NOMO-1 (cell line): ENCODE data around the gene NTRK2.
"Not testable (repeated sequence)": the region's sequence is repeated elsewhere in the genome, so short reads cannot be mapped to it uniquely, and the experiment has no call there.

Experiments used
- DNase-seq, 2 experiments: peaks; one replicate each; lab custom pipeline; 2025; ENCODE audit not compliant: unreplicated experiment in 2 of 2; lab: John Stamatoyannopoulos, UW

Gene NTRK2

DNA sequence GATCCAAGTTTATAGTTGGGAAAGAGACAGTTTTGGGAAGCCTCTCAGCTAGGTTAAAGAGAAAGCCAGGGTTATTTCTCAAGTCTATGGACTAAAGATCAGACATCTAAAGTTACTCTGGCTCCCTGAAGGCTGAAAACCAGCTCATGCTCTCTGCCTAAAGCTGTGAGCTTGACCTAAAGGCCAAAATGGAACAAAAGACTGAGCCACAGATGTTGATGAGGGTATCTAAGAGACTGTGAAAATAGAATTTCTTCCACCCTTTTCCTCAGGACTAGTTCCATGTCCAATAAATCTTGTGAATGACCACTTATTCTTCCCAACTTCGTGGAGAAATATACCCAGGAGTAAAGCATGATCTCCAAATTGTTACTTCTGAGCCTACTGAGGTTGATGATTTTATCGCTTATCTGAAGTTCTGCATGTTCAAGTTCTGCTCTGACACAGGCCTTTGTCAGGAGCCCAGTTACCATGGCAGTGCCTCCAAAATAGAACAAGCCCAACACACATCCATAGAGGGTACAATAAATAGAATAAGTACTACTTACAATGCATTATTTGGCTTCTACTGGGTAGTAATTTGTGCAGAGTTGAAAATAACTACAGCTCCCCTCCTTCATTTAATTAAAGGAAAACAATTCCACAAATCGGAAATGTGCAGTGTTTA is 373.6 kb downstream of the NTRK2 start:
- DNase-seq = no peak

DNA sequence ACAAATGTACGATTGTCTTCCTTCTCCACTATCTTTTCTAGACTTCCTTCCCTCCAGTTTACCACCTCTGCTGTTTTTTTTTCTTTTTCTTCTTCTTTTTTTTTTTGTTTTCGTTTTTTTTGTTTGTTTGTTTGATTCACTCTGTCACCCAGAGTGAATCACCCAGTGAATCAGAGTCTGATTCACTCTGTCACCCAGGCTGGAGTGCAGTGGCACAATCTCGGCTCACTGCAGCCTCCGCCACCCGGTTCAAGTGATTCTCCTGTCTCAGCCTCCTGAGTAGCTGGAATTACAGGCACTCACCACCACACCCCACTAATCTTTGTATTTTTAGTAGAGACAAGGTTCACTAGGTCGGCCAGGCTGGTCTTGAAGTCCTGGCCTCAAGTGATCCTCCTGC is 375.7 kb downstream of the NTRK2 start:
- DNase-seq = no peak

DNA sequence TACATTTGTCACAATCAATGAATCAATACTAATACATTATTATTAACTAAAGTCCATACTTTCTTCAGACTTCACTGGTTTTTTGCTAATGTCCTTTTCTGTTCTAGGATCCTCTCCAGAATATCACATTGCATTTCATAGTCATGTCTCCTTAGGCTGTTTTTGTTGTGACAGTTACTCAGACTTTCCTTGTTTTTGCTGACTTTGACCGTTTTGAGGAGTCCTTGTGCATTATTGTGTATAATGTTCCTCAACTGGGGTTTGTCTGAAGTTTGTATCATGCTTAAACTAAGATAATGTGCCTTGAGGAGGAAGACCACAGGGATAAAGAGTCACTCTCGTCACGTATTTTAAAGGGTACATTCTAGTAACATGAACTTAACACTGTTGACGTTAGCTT is 376.9 kb downstream of the NTRK2 start:
- DNase-seq = no peak

DNA sequence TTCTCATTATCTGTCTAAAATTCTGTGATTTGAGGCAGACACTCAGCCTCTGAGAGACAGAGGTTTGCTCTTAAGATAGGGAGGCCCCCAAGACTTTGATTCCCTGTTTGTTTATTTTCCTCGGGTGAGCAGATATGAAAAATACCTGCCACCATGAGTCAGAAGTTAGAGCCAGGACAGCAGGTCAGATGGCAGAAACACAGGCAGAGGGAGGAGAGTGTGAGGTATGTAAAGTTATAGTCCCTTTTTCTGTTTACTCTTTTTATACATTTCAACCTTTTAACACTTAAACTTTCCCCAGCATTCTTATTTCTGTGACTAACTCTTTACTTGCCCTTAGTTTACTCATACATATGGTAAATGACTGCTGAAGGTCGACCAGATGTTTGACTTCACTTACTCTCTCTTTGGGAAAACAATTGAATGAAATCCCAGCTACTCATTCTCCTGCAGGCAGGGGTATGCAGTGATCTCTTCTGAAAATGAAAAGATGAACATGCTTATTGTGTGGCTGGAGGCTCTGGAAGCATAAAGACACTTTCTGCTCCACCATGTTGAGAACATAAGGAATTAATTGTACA is 383.8 kb downstream of the NTRK2 start:
- DNase-seq = no peak

DNA sequence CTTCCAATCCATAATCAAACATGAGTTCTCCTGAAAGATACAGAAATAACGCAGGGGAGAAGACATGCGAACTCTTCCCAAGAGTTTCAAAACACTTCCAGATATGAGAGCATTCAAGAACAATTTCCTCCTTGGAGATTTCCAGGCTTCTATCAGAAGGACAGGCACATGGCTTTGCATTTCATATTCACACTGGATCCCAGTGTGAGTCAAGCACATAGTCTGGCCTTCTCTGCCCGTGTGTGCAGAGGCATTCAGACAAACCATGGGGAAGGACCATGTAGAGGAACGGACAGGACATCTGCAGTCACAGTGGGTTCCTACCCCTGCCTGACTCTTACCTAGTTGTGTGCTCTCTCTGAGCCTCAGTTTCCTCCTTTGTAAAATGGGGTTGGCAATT is 384.5 kb downstream of the NTRK2 start:
- DNase-seq = no peak

DNA sequence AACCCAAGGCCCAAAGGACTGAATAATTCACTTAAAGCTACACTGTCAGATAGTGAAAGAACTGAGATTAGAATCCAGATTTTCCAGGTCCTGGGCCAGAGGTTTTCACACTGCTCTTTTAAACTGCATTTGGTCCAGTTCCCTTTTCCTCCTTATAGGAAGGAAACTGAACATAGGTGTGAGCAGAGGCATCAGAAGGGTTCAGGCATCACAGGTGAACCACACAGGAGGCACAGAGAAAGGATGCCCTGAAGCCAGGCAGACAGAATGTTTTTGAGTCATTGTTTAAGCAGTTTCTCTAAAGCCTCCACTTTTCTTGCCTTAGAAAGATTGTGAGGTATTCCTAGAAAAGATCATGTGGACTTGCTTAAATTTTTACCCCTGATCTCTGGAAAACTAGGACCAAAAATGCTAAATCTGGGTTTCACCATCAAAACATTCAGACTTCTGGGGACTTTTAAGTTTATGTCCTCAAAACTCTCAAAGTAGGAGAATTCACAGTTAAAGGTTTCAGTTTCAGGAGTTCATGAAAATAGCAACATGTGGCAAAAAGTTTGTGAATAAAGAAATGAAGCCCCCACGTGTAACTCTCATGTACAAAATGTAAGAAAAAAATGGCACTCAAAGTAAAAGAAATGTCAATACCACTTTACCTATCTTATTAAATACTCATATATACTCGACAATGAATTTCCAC is 386.1 kb downstream of the NTRK2 start:
- no peak for DNase-seq

DNA sequence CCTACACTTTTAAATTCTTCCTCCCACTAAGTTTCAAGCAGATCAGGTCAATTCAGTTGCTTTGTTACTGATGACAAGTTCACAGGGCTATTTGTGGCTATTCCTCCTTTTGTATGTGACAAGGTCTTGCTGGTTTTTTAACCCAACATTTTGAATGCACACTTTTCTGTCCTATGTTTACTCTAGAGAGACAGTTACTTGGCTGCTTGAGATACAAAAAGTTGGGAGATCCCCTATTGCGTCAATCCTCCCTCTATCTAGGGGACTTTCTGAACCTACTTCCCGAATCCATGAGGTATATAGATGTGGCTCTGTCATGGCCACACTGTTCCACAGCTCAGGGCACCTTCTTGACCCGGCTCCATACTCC is 386.7 kb downstream of the NTRK2 start:
- DNase-seq = no peak

DNA sequence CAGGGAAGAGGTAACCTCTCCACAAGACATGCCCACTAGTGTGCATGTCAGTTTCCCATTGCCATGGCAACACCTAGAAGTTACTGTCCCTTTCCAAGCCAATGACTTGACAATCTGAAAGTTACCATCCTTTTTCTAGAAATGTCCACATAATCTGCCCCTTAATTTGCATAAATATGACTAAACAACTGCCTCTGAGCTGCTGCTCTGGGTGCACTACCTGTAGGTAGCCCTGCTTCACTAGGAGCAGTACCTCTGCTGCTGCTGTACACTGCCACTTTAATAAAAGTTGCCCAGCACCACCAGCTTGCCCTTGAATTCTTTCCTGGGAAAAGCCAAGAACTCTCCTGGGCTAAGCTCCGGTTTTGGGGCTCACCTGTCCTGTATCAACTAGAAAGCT is 392.4 kb downstream of the NTRK2 start:
- DNase-seq = no peak

DNA sequence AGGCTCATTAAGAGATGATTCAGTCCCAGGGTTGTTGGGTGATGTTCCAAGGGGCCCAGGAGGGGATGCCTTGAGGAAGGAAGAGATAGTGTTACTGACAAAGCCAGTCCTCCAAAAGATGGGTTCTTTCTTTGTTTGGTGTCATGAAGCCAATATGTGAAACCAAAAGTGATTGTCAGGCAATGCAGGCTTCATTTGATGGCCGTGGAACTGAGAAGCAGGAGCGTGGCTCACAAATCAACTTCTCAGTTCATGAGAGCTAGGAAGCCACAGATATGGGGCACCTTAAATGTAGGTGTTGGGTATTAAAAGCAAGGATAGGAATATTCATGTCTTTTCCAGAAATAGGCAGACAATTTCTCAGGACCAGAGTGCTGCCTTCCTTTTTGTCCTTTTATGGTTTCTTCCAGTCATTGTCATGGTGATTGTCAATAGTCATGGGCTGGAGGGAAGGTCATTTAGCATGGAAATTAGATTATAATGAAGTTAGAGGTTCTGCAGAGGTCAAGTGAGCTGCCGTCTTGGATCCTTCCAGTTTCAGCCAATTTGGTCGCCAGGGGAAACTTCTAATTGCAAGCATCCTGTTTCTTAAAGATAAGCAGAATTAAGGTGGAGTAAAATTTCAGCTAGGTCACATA is 393.0 kb downstream of the NTRK2 start:
- no peak for DNase-seq

DNA sequence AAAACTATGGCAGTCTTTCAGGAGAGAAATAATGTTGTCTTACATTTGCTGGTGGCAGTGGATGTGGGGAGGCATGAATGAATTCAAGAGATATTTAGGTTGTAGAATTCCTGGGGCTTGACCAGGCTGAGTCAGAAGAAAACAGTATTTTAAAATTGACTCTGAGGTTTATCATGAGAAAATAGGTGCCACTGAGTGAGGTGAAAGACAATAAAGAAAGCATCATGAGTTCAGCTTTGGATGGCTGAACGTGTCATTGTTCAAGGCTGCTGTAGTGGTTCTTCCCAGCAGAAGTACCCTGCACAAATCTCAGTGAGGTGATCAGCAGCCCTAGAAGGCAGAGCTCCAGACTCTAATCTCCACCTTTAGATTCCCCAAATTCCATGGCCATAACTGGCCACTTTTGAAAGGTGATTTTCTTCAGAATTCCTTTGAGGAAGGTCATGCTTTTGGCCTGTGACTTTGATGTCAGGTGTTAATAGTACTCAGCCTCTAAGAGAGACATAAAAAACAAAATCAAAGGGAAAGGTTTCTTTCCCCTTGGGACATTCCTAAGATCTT is 395.4 kb downstream of the NTRK2 start:
- DNase-seq = no peak

DNA sequence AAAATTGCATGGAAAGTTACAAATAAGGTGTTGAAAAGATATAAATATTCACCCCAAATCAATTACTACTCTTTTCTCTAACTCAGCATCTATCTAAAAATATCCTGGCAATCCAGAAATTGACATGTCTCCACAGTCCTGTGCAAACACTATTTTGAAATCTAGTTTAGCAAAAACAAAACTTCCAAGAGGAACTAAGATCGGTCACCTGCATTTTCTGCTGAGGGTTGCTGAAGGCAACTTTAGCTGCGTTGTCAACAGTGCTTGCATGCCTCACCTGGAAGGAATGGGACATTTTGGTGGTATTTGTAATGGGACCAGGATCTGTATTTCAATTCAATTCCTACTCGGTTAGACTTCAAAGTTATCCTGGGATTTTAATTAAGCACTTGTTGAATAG is 398.3 kb downstream of the NTRK2 start:
- DNase-seq = no peak

DNA sequence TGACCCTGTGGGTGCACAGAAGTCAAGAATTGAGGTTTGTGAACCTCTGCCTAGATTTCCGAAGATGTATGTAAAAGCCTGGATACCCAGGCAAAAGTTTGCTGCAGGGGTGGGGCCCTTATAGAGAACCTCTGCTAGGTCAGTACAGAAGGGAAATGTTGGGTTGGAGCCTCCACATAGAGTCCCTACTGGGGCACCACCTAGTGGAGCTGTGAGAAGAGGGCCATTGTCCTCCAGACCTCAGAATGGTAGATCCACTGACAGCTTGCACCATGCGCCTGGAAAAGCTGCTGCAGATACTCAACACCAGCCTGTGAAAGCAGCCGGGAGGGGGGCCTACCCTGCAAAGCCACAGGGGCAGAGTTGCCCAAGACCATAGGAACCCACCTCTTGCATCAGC is 399.9 kb downstream of the NTRK2 start:
- DNase-seq = not testable (repeated sequence)
